ENCODE data around the gene AIFM1. TPM values are rescaled to one million over a fixed set of nuclear protein-coding genes. Genes with fewer than 3 reads are reported as not detected.

The AIFM1 gene
- total RNA-seq, 2 donors from 2014 or later = 53.7 to 58.7 TPM

DNA sequence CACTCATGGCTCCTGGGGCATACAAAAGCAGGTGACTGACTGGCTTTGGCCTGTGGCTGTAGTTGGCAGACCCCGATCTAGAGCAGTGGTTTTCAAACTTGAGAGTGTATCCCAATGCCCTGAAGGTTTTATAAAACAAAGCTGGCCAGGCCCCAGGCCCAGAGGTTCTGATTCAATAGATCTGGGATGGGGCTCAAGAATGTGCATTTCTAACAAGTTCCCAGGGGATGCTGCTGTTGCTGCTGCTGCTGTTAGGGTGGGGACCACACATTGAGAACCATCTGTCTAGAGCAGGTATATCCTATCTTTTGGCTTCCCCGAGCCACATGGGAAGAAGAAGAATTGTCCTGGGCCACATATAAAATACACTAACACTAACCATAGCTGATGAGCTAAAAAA is 7.3 kb downstream of the AIFM1 start:
- Histone ChIP-seq H3K4me3 (ENCODE audit: low read length) (no peak overlapping the region), H3K36me3 (ENCODE audit: control insufficient read depth, insufficient read depth, low read length) (peaks cover 16% of the 10 kb centered on the region), H3K9me3 (ENCODE audit: control insufficient read depth, low read length) (no peaks in the 10 kb centered on the region), H3K27me3 (ENCODE audit: control insufficient read depth, insufficient read depth, low read length, poor library complexity, severe bottlenecking) (no peaks in the 10 kb centered on the region), H3K27ac (ENCODE audit: low read depth, low read length) (no peak overlapping the region), H3K9ac (ENCODE audit: extremely low read depth, low read length, poor library complexity, severe bottlenecking) (no peak overlapping the region), H3K4me1 (ENCODE audit: control insufficient read depth, insufficient read depth, low read length) (no peaks in the 10 kb centered on the region)
- no peaks in the 10 kb centered on the region for H3K27me3 Mint-ChIP-seq (ENCODE audit: insufficient read depth)
- peaks cover 12% of the 10 kb centered on the region for H3K36me3 Mint-ChIP-seq (ENCODE audit: low read depth)
- H3K27ac Mint-ChIP-seq = no peak overlapping the region
- 93% methylated on average over 2 of the region's 2 CpGs; no CpG with 5 or more reads in 1 of the 2 experiments for WGBS, 2 experiments (ENCODE audit: insufficient coverage in 1 of 2, insufficient read length in 1 of 2)
- peaks cover 18% of the 10 kb centered on the region for H3K9me3 Mint-ChIP-seq
- H3K4me3 Mint-ChIP-seq = no peak overlapping the region
- H3K4me1 Mint-ChIP-seq = peaks cover 10% of the 10 kb centered on the region
- TF ChIP-seq, protein P1, sequence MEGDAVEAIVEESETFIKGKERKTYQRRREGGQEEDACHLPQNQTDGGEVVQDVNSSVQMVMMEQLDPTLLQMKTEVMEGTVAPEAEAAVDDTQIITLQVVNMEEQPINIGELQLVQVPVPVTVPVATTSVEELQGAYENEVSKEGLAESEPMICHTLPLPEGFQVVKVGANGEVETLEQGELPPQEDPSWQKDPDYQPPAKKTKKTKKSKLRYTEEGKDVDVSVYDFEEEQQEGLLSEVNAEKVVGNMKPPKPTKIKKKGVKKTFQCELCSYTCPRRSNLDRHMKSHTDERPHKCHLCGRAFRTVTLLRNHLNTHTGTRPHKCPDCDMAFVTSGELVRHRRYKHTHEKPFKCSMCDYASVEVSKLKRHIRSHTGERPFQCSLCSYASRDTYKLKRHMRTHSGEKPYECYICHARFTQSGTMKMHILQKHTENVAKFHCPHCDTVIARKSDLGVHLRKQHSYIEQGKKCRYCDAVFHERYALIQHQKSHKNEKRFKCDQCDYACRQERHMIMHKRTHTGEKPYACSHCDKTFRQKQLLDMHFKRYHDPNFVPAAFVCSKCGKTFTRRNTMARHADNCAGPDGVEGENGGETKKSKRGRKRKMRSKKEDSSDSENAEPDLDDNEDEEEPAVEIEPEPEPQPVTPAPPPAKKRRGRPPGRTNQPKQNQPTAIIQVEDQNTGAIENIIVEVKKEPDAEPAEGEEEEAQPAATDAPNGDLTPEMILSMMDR (conservative IDR thresholded peaks at IDR 0.05) = no peak
- DNase-seq = no peak

DNA sequence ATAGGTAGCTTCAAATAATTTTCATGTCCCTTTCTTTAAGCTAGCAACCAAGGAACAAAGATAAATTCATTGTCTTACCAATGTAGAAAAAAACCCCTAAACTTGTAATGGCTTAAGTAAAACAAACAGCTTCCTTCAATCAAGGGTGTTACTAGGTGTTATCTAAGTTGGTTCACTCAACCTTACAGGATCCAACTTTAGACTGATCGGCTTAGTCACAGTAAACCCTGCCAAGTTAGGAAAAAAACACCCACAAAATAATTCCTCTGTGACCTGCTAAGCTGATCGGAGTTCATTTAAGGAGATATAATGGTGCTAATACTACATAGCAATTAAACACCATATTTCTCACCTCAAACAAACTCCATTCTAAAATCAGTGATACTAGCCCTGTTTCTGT is 10.1 kb downstream of the AIFM1 start:
- peaks cover 12% of the 10 kb centered on the region for H3K36me3 Mint-ChIP-seq (ENCODE audit: low read depth)
- Histone ChIP-seq H3K9ac (ENCODE audit: extremely low read depth, low read length, poor library complexity, severe bottlenecking) (no peak overlapping the region), H3K27me3 (ENCODE audit: control insufficient read depth, insufficient read depth, low read length, poor library complexity, severe bottlenecking) (no peaks in the 10 kb centered on the region), H3K36me3 (ENCODE audit: control insufficient read depth, insufficient read depth, low read length) (peaks cover 15% of the 10 kb centered on the region), H3K4me1 (ENCODE audit: control insufficient read depth, insufficient read depth, low read length) (no peaks in the 10 kb centered on the region), H3K9me3 (ENCODE audit: control insufficient read depth, low read length) (no peaks in the 10 kb centered on the region), H3K4me3 (ENCODE audit: low read length) (no peak overlapping the region), H3K27ac (ENCODE audit: low read depth, low read length) (no peak overlapping the region)
- peaks cover 11% of the 10 kb centered on the region for H3K4me1 Mint-ChIP-seq
- no peak for DNase-seq
- H3K27ac Mint-ChIP-seq = no peak overlapping the region
- WGBS, 2 experiments (ENCODE audit: insufficient coverage in 1 of 2, insufficient read length in 1 of 2) = 80% methylated on average over 1 of the region's 2 CpGs; no CpG with 5 or more reads in 1 of the 2 experiments
- H3K9me3 Mint-ChIP-seq = peaks cover 20% of the 10 kb centered on the region
- no peaks in the 10 kb centered on the region for H3K27me3 Mint-ChIP-seq (ENCODE audit: insufficient read depth)
- TF ChIP-seq, protein P1 (conservative IDR thresholded peaks at IDR 0.05) = no peak
- H3K4me3 Mint-ChIP-seq = no peak overlapping the region

GRCh38 chrX:130147631-130148030 is 18.0 kb downstream of the AIFM1 start:
- H3K27ac Mint-ChIP-seq = no peak overlapping the region
- Histone ChIP-seq H3K9ac (ENCODE audit: extremely low read depth, low read length, poor library complexity, severe bottlenecking) (no peak overlapping the region), H3K4me1 (ENCODE audit: control insufficient read depth, insufficient read depth, low read length) (no peaks in the 10 kb centered on the region), H3K4me3 (ENCODE audit: low read length) (no peak overlapping the region), H3K27ac (ENCODE audit: low read depth, low read length) (no peak overlapping the region), H3K36me3 (ENCODE audit: control insufficient read depth, insufficient read depth, low read length) (peaks cover 26% of the 10 kb centered on the region), H3K27me3 (ENCODE audit: control insufficient read depth, insufficient read depth, low read length, poor library complexity, severe bottlenecking) (no peaks in the 10 kb centered on the region), H3K9me3 (ENCODE audit: control insufficient read depth, low read length) (no peaks in the 10 kb centered on the region)
- no peak overlapping the region for H3K4me3 Mint-ChIP-seq
- TF ChIP-seq, protein P1 (conservative IDR thresholded peaks at IDR 0.05) = no peak
- H3K36me3 Mint-ChIP-seq (ENCODE audit: low read depth) = peaks cover 50% of the 10 kb centered on the region
- H3K4me1 Mint-ChIP-seq = peaks cover 1% of the 10 kb centered on the region
- DNase-seq = no peak
- H3K27me3 Mint-ChIP-seq (ENCODE audit: insufficient read depth) = no peaks in the 10 kb centered on the region
- H3K9me3 Mint-ChIP-seq = peaks cover 42% of the 10 kb centered on the region
- 95% methylated on average over 5 of the region's 5 CpGs; no CpG with 5 or more reads in 1 of the 2 experiments for WGBS, 2 experiments (ENCODE audit: insufficient coverage in 1 of 2, insufficient read length in 1 of 2)
